Measurements from ENCODE around the gene PEPD. TPM values are rescaled to one million over a fixed set of nuclear protein-coding genes. Genes with fewer than 3 reads are reported as not detected.

The PEPD gene
- total RNA-seq, 1 experiment from 2014 or later: 116 TPM

- intact Hi-C loops (cut with micrococcal nuclease; ENCODE audit: unreplicated experiment): loop anchor here (1.0 to 5.0 kb wide), 8 partner anchors 30 to 261 kb away; partner anchors contain the start of genes CEBPA and CEBPG
- ChIA-PET POLR2A (interaction anchor here (0.6 to 2.4 kb wide), 11 partner anchors 22 to 227 kb away, joined by 3 to 21 read pairs (median 4); partner anchors contain the start of genes CEBPA and CEBPG), CTCF (interaction anchor here (0.8 to 4.5 kb wide), 13 partner anchors 13 to 375 kb away, joined by 3 to 33 read pairs (median 4); partner anchors contain the start of genes CEBPA and CEBPG)
- H3K4me3 Mint-ChIP-seq (ENCODE audit: unreplicated experiment): peak overlapping the region; percentile 28
- Histone ChIP-seq H3K4me1 (peaks cover 50% of the 10 kb centered on the region), H3K4me3 (ENCODE audit: low read depth, low read length) (no peak overlapping the region), H3K9me3 (no peaks in the 10 kb centered on the region), H3K27me3 (replicated peaks; ENCODE audit: control insufficient read depth, insufficient read depth, low read length) (no peaks in the 10 kb centered on the region), H3K36me3 (ENCODE audit: control insufficient read depth, insufficient read depth, low read length) (peaks cover 3% of the 10 kb centered on the region; the same call in 1 of the 2 replicates)
- H3K36me3 Mint-ChIP-seq (ENCODE audit: insufficient read depth, unreplicated experiment): peaks cover 32% of the 10 kb centered on the region
- H3K4me1 Mint-ChIP-seq (ENCODE audit: low read depth, unreplicated experiment): peaks cover 41% of the 10 kb centered on the region
- no peaks in the 10 kb centered on the region for H3K9me3 Mint-ChIP-seq (ENCODE audit: unreplicated experiment)
- H3K27me3 Mint-ChIP-seq (ENCODE audit: insufficient read depth, unreplicated experiment): no peaks in the 10 kb centered on the region
- H3K27ac Mint-ChIP-seq (ENCODE audit: unreplicated experiment): peak overlapping the region; percentile 84
- TF ChIP-seq, protein P1, sequence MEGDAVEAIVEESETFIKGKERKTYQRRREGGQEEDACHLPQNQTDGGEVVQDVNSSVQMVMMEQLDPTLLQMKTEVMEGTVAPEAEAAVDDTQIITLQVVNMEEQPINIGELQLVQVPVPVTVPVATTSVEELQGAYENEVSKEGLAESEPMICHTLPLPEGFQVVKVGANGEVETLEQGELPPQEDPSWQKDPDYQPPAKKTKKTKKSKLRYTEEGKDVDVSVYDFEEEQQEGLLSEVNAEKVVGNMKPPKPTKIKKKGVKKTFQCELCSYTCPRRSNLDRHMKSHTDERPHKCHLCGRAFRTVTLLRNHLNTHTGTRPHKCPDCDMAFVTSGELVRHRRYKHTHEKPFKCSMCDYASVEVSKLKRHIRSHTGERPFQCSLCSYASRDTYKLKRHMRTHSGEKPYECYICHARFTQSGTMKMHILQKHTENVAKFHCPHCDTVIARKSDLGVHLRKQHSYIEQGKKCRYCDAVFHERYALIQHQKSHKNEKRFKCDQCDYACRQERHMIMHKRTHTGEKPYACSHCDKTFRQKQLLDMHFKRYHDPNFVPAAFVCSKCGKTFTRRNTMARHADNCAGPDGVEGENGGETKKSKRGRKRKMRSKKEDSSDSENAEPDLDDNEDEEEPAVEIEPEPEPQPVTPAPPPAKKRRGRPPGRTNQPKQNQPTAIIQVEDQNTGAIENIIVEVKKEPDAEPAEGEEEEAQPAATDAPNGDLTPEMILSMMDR (IDR thresholded peaks at IDR 0.05; ENCODE audit: insufficient read depth in 1 of 2, low read depth in 1 of 2, low read length in 1 of 2, severe bottlenecking in 1 of 2, unreplicated experiment in 1 of 2): no peak
- BruUV-seq (replicated peaks): no TSS peak
- peak; percentile 95 to 96 for DNase-seq
These were observed 118.2 kb downstream of the PEPD start for GRCh38 chr19:33403221-33403972.

DNA sequence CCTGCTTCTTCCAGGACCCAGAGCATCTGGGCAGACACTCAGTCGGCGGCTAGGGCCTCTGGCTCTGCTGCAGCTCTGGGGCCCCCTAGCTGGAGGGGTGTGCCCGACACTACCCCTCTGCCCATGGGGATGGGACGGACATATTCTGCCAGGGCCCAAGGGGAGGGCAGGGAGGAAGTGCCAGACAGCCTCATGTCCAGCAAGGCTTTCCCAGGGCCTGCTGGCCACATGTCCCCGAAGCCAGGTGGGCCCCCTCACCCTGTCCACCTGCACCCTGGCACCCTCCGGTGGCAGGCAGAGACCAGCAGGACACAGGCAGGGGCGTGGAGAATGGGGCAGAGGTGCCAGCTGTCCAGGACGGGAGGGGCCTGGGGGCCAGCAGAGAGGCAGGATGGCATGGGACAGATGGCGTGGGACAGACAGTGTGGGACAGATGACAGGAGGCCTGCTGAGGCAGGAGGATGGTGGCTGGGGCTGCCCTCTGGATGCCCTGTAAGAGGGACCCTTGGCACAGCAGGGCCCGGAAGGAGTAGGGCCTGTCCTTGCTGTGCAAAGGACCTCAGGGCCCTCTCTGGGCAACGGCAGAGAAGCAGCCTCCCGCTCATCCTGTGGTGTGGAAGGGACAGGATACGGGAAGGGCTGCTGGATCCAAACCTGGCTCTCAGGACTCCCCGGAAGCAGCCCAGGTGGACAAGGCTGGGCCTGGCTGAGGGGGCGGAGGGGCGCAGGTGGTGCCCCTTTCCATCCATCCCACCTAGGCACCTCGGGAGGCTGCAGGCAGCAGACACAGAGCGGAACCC is 119.0 kb downstream of the PEPD start:
- Histone ChIP-seq H3K9me3 (no peaks in the 10 kb centered on the region), H3K4me1 (peaks cover 50% of the 10 kb centered on the region), H3K36me3 (ENCODE audit: control insufficient read depth, insufficient read depth, low read length) (peaks cover 3% of the 10 kb centered on the region; the same call in 1 of the 2 replicates), H3K4me3 (ENCODE audit: low read depth, low read length) (no peak overlapping the region), H3K27me3 (replicated peaks; ENCODE audit: control insufficient read depth, insufficient read depth, low read length) (no peaks in the 10 kb centered on the region)
- ChIA-PET POLR2A (interaction anchor here (0.9 to 2.4 kb wide), 6 partner anchors 29 to 161 kb away, joined by 3 to 21 read pairs (median 5); partner anchors contain the start of genes CEBPA and CEBPG), CTCF (interaction anchor here (0.8 to 4.5 kb wide), 7 partner anchors 19 to 375 kb away, joined by 4 to 33 read pairs (median 6); partner anchors contain the start of genes CEBPA and CEBPG)
- H3K9me3 Mint-ChIP-seq (ENCODE audit: unreplicated experiment): no peaks in the 10 kb centered on the region
- TF ChIP-seq, protein P1 (IDR thresholded peaks at IDR 0.05; ENCODE audit: insufficient read depth in 1 of 2, low read depth in 1 of 2, low read length in 1 of 2, severe bottlenecking in 1 of 2, unreplicated experiment in 1 of 2): peak in 1 of 2 experiments; percentile 0
- no peaks in the 10 kb centered on the region for H3K27me3 Mint-ChIP-seq (ENCODE audit: insufficient read depth, unreplicated experiment)
- intact Hi-C loops (cut with micrococcal nuclease; ENCODE audit: unreplicated experiment): loop anchor here (1.0 to 5.0 kb wide), 8 partner anchors 29 to 260 kb away; partner anchors contain the start of genes CEBPA and CEBPG
- DNase-seq: peak; percentile 31 to 36
- peaks cover 38% of the 10 kb centered on the region for H3K36me3 Mint-ChIP-seq (ENCODE audit: insufficient read depth, unreplicated experiment)
- H3K27ac Mint-ChIP-seq (ENCODE audit: unreplicated experiment): peak overlapping the region; percentile 84
- H3K4me3 Mint-ChIP-seq (ENCODE audit: unreplicated experiment): no peak overlapping the region
- peaks cover 41% of the 10 kb centered on the region for H3K4me1 Mint-ChIP-seq (ENCODE audit: low read depth, unreplicated experiment)
- TSS peak; percentile 42 for BruUV-seq (replicated peaks)
